ENCODE measurements around the gene SLC4A4.

SLC4A4 gene

DNA sequence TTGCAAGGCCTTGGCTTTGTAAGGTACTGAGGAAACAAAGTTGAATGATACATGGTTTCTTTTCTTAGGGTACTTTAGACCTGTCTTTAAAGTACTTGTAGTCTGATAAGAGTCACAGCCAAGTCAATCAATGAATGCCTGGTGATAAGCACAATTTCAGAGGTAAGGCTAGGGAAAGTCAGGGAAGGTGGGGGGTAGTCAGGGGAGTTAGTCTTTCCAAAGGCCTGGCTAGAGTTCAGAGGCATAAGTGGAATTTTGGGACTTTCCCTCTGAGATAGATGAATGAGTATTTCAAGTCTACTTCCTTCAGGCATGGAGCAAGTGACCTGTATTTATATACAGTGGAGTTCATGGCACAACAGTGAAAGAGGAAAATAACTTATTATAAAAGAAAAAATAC lies 78.3 kb downstream of the SLC4A4 start:
- no peak for DNase-seq

DNA sequence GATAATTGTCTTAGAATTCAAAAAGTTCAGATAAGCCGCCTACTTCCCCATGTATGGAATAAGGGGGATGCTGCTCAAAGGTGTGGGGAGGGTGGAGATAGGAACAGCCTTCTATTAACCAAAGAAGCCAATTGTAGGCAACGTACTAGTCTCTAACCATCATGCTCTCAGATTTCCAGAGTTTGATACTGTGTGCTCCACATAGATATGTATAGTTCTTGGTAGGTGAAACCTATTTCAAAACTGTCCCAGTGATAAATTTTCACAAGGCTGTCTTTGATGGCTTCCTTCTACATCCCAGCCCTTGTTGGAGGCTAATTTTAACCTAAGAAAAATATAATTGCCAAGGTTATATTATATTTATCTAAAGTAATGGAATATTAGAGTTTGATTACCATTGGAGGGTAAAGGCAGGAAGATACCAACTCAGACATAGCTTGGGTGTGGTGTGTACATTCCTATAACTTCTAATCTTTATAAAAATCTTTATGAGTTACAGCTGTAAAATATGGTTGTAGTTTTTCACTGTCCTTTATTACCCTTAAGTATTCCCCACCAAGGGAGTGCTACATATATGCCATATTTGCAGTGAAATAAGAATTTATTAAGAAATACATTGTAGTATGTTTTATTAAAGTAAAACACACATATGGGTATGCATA lies 87.7 kb downstream of the SLC4A4 start:
- no peak for DNase-seq

DNA sequence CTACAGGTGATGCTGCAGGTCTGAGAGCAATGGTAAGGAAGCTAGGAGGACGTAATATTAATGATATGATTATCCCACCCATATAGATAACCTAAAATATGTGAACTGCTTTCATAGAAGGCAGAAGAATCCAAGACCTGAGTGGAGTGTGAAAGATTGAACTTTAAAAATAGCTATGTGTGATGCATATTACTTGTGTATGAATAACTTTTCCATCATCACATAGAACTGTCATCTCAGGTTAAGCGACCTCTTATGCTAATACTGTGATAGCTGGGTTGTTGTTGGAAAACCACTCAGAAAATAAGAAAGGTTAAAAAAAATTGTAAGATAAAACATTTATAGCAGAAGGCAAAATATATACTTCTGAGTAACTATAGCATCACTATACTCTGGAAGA lies 90.3 kb downstream of the SLC4A4 start:
- no peak for DNase-seq

DNA sequence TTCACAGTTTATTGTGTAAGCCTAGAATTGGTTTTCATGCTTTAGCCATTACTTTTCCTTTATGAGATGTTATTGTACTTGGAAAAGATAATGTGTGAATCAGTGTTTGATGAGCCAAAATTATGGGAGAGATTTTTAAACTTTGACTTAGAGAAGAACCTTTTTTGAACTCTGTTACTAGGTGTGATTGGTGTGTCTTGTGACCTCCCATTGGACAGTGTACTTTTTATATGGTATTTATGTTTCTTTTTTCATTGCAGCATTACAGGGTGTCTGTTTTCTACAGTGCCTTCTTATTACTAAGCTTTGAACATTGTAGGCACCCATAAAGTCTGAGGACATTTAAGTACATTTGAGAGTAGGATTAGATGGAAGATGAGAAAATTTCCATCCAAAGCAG lies 91.1 kb downstream of the SLC4A4 start:
- DNase-seq: no peak

DNA sequence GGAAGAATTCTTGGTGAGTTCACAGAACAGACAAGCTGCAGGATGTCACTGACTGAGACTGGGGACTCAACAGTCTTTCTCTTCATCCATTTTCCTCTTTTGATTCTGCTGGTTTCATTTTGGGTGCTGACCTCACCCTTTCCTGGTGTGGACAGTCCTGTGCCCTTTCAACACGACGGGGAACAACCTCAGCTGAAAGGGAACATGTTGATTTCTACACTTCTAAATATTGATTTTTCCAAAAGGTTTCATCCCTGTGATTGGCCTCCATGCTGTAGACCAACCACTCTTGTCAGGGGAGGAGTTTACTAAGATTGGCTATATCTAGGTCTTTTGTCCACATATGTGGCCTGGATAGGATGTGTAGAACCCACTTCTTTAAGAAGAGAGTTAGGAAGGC lies 91.8 kb downstream of the SLC4A4 start:
- DNase-seq: no peak

DNA sequence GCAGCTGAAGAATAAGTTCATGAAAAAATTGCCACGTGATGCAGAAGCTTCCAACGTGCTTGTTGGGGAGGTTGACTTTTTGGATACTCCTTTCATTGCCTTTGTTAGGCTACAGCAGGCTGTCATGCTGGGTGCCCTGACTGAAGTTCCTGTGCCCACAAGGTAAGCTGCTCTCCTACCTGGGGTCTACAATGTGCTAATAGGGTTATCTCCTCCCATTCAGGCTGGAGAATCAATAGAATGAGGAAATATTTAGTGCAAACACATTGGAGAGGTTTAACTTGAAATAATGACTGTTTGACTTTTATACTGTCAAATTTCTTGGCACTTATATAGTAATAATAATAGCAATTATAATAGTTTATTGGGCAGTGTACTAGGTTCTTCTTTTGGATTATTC lies 101.8 kb downstream of the SLC4A4 start:
- no peak for DNase-seq

DNA sequence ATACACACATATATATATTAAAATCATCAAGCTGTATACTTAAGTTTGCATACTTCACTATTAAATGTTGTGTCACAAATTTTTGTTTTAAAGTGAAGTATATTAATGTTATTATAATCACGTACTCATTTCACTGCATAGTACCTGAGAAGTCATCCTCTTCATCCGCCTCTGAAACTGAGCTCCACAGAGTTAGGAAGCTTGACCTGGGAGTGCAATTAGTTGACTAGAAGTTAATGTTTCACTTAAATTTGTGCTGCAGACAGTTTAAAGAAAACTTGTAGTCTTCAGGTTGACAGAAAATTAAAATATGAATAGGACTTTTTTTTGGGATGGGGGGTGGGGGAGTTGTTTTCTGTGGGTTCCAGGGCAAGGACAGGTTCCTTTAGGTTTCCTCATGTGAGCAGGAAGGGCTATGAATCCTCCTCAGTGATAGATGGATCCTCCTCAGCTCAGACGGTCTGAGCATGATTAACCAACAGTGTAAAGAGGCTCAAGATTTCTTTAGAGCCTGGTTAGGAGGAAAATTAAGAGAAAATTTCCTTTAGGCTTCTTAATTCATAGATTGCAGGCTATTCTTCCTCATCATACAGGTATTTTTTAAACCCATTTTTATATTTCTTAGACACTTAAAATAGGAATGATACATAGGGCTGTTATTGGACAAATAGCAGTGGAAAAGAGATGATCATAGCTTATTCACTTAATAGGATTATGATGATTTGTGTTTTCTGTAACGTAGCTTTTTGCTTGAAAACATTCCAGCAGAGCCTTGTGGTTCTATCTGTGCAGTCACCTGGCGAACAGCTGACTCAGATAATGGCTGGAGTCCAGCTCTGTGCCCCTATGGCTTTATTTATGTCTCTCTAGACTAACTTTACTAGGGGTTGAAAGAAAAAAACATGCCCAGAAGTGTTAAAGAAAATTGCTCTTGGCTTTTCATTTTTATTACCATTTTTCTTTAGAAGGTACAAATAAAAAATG lies 102.7 kb downstream of the SLC4A4 start:
- DNase-seq: no peak

DNA sequence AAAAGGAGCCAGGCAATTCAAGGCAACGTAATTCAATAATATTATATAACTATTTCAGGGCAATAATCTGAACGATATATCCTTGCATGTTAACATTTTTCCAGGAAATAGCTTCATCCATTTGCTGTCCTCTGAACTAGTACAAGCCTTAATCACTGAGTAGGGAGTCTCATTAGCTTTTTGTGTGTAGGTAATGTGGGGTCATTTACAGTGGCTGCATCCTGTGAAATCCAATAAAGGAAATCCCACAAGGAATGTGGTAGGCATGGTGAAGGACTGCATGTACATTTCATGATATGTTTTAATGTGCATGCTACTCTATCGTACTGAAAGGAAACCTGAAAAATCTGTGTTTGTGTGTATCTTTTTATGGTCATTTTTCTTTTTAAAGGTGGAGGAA lies 103.5 kb downstream of the SLC4A4 start:
- no peak for DNase-seq

DNA sequence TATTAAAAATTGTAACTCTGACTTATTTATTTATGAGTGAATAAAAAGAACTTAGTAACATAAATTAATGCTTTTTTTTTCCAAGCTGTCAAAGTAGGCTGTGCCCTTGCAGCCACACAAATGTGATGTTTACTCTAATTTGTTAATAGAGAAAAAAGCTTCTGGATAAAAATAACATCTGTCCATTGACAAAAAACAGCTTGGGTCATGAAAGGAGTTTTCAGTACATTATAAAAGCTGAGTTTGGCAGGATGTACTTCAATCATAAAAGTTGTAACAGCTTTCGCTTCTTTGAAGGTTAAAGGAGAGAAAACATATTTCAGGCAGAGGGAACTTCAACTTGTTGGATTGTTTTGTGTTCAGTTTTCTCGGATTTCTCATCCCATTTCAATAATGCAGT lies 105.6 kb downstream of the SLC4A4 start:
- no peak for DNase-seq

DNA sequence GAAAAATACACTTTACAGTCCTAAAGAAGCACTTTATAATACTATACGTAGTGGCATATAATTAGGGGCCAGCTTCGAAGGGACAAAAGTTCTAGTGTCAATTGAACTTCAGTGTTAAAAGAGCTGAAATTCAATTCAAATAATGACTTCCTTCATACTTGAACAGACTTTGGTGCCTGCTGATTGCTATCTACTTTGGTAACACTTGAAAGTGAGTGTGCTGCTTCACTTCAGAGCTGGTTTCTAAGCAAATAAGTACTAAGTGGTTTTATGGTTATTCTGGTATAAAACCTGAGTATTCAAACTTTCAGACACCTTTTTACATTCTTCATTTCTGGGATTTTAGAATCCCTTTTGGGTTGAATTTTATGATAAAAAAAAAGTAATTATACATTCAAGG lies 107.0 kb downstream of the SLC4A4 start:
- no peak for DNase-seq

DNA sequence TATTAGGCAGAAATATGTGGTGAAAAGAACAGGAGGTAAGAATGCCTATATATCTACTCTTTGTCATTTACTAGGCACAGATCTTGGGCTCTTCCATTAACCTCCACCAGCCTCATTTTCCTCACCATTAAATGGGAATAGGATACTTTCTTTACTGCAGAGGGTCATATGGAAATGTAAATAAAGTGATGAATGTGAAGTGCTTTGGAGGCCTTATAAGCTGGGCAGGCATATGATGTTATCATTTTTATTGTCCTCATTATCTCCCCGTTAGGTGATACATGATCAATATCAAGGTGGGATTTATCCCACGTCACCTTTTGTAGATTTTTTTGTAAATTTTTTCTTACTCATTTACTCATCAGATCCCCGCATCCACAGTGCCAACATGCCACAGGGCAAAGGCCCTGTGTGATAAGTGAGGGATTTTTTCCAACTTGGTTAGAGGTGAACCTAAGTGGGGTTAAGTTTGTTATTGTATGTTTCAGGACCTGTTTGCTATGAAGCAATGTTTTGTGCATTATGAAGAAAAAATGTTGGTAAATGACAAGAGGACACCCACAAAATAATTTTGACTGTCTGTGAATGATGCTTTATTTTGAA lies 107.8 kb downstream of the SLC4A4 start:
- DNase-seq: no peak

DNA sequence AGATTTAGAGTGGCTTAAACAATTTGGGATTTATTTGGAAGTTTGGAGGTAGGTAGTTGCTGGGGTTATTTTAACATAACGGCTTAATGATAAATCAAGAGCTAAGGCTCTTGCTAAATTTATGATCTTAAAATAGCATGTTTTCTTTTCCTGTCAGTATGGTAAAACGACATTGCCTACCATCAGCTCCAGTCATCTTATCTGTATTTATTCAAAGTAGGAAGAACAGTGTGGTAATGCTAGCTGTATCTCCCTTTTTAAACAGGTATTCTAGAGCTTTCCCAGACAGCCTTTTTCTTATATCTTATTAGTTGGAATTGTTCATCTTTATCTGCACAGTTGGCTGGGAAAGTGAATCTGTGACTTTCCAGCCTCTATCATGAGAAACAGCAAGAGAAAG lies 110.2 kb downstream of the SLC4A4 start:
- no peak for DNase-seq

DNA sequence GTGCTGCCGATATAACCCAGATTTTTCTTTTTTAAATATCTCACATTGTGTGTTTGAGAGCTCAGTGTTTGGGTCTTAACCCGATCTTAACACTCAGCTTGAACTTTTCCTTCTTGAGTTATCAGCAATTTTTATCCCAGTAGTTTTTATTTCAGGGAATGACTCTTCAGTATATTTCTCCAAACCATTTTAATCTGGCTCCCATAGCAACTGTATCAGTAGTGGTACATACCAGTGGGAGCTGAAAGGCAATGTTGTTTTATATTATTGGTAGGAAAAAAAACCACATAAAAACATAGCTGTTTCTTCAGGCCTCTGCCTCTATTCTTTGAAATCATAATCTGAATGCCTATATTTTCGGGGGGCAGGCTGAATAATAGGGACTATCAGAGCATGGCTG lies 111.1 kb downstream of the SLC4A4 start:
- DNase-seq: no peak

DNA sequence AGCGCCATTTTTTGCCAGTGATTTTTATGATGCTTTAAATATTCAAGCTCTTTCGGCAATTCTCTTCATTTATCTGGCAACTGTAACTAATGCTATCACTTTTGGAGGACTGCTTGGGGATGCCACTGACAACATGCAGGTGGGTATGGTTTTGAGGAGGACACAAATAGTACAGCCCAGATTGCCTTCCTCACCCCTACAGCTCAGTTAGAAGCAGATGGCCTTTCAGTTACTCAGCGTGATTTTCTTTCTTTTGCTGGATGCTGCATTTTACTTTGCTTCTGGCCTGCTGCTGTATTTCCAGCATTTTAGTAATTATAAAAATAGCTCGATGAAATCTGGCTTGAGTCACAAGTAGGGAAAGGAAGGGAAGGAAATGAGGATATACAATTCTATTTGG lies 114.7 kb downstream of the SLC4A4 start:
- no peak for DNase-seq

DNA sequence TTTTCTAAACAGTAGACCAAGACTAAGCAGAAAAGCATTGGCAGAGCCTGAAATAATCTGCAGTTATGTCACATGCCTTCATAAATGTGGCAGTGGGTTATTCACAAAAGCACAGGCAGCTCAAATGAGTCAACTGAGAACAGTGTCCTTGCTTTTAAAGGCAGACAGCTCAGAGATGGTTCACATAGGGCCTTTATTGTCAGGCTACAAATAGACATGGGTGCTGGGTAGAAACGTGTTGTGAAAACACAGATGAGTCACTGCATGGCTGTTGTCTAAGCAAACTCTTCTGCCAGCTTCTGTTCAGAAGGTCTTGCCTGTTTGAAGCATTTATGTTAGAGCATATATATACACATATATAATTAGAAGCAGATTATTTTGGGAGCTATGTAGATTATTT lies 118.0 kb downstream of the SLC4A4 start:
- DNase-seq: no peak

DNA sequence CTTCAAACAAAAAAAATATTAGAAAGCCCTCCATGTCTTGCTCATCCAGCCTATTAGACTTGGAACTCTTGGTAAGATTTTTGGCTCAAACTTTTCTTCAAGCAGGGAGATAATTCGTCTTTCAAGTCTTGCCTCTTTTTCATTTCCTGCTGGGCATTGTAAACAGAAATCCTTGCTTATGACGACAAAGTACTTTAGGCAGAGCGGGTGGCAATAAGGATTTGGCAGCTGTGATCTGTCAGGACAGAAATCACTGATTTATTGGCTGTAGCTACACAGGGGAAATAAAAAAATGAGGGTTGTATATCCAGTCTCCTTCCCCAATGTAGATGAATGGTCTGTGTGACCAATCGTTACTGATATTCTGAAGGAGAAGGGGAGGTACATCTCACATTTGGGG lies 121.6 kb downstream of the SLC4A4 start:
- no peak for DNase-seq

DNA sequence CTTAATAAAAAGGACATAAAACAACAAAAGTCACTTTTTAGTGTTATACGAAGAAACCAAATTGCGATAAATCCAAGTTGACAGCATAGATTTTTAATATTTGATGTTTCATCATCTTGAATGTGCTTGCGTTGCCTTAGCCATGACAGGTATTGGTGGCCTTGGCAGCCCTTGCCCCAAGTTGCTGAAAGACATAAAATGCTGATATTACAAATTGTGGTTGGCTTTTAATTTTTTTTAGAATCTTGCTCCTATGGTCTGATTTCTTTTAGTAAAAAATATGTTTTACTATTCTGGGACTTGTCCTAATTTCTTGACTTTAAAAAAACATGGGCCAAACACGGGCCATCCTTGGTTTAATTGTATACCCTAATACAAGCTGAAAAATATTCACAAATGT lies 122.6 kb downstream of the SLC4A4 start:
- no peak for DNase-seq

DNA sequence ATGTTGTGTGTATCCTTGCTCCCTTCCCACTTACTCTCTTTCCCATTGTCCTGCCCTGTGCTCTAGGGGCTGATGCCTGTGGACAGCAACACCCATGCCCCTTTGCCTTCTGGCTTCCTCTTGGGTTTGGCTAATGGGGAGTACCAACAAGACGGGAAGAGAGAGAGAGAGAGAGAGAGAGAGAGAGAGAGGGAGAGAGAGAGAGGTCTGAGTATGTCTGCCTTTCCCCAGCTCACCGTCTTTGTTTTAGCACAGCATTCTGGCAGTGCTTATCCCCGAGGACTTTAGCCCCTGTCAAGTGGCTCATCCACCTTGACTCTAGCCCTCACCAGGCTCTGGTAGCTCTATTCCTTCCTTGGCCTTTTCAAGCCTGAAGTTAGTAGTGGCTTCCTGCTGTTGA lies 128.0 kb downstream of the SLC4A4 start:
- DNase-seq: no peak

DNA sequence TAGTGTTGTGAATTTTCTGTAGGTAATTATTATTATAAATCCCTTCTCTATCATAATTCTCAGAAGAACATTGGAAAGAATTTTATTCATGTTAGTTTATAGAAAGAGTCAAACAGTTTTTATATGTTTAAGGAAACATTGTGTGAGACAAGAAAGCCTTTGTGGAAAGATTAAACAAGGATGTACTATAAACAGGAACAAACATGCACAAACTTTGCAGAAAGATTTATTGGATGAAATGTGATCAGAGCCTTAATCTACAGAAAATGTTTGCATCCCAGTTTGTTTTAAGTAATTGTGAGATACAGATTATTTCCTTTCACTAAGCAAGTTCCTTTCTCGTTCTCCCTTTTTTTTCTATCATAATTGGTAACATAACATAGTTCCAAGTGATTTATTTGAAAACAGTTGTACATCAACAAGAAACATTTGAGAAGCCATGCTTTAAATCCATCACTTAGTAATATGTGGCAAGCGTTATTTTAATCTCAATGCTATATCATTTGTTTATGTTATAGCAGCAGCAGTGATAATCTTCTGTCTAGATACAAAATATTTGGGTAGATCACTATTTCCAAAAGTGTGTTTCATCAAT lies 129.4 kb downstream of the SLC4A4 start:
- no peak for DNase-seq

DNA sequence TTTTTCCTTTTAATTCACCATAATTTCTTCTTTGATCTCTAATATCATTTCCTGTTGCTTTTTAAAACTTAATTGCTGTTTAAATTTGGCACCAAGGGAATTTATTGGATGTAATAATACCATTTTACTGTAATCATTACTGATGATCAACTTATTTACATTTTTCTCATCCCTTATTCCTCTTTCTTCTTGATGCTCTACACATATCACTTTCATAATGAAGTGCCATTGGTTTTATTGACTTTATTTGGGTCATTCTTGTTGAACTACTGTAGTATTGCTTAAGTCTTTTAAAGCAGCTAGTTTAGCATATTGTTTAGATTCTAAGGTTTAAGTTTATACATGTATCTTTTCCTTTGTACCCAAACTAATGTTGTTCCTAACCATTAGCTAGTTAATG lies 130.7 kb downstream of the SLC4A4 start:
- DNase-seq: no peak

DNA sequence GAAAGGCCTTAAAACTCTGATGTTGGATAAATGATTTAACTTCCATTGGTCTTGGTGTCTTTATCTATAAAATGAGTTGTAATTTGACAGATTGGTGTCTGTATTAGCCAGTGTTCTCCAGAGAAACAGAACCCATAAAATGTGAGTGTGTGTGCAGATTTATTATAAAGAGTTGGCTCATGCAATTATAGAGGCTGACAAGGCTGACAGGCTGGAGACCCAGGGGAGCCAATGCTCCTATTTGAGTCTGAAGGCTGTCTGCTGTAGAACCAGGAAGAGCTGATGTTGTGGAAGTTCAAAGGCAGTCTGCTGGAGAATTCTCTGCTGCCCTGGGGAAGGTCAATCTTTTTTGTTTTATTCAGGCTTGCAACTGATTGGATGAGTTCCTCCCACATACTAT lies 131.7 kb downstream of the SLC4A4 start:
- DNase-seq: no peak

DNA sequence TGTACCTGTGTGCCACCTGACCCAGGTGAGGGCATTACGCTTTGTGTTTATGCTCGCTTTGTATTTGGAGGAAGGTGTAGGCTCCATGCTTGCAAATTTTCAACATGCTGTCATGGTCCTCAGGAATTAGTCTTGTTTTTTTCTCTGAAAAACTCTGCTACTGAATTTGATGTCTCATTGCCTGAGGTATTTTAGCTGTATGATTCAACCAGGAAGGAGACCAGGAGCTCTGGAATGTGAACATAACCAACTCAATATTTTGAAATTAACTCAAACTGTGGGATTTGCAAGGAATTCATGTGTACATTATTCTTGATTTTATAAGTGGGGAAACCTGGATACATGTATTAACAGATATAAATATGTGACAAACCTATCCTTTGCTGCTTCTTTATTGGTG lies 134.1 kb downstream of the SLC4A4 start:
- DNase-seq: no peak

DNA sequence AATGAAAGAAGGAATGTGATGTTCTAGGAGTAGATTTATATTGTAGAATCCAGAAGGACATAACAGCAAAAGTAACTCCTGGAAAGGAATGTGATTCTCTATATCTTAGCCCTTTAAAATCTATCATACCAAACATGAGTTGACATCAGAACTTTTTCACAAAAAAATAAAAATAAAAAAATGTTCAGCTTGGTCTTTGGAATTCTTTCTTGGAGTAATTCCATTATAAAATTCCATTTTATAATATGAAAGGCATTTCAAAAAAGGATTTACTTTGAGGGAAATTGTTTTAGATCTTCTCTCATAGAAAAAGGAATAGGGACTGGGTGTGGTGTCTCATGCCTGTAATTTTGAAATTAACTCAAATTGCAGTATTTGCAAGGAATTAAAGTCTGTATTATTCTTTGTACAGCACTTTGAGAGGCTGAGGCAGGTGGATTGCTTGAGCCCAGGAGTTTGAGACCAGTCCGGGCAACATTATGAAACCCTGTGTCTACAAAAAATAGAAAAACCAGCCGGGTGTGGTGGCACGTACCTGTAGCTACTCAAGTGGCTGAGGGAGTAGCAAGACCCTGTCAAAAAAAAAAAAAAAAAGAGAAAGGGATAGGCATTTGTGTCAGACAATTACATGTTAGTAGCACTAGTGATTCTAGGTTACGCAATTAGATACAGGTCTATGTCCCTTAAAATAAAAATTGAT lies 134.9 kb downstream of the SLC4A4 start:
- no peak for DNase-seq
